ENCODE results near the gene BUD23.

Gene BUD23

GRCh38 chr7:73740212-73740611, 56.8 kb downstream of the BUD23 start:
- no peak for TF ChIP-seq CTCF (IDR thresholded peaks at IDR 0.05)

GRCh38 chr7:73740771-73741170, 57.4 kb downstream of the BUD23 start:
- no peak for TF ChIP-seq CTCF (IDR thresholded peaks at IDR 0.05)

GRCh38 chr7:73741600-73741999, 58.2 kb downstream of the BUD23 start:
- TF ChIP-seq CTCF (IDR thresholded peaks at IDR 0.05) = no peak

- TF ChIP-seq CTCF (IDR thresholded peaks at IDR 0.05) = no peak
Measured at GRCh38 chr7:73742338-73742752, 58.9 kb downstream of the BUD23 start.

GRCh38 chr7:73742753-73743641, 59.6 kb downstream of the BUD23 start:
- TF ChIP-seq CTCF (IDR thresholded peaks at IDR 0.05) = no peak

- TF ChIP-seq CTCF (IDR thresholded peaks at IDR 0.05) = no peak
Measured at GRCh38 chr7:73746378-73746777, 63.0 kb downstream of the BUD23 start.

Measured in LNCAP (cell line).